HEK293 (cell line): ENCODE results near the gene MAP3K7.

Experiments
- ATF2 ChIP-seq: fragments of 450-650 bp; formaldehyde crosslinking; IDR thresholded peaks from 2 replicates; pipeline ENCODE4 v1.5.1; 2016; ENCODE audit warnings: missing biosample characterization, missing genetic modification characterization, low read depth
- GFI1B ChIP-seq: fragments of 450-650 bp; formaldehyde crosslinking; IDR thresholded peaks from 2 replicates; pipeline ENCODE4 v1.5.1; 2016; ENCODE audit warnings: missing biosample characterization, missing genetic modification characterization
- GLIS2 ChIP-seq: fragments of 450-650 bp; formaldehyde crosslinking; IDR thresholded peaks from 2 replicates; pipeline ENCODE4 v1.5.1; 2016; ENCODE audit warnings: missing biosample characterization, missing genetic modification characterization
- KLF9 ChIP-seq: fragments of 450-650 bp; formaldehyde crosslinking; IDR thresholded peaks from 2 replicates; pipeline ENCODE4 v1.5.1; 2016; ENCODE audit warnings: missing biosample characterization, missing genetic modification characterization, low read depth
- PATZ1 ChIP-seq: fragments of 450-650 bp; formaldehyde crosslinking; IDR thresholded peaks from 2 replicates; pipeline ENCODE4 v1.5.1; 2016; ENCODE audit warnings: missing biosample characterization, missing genetic modification characterization
- PRDM4 ChIP-seq: fragments of 450-650 bp; formaldehyde crosslinking; IDR thresholded peaks from 2 replicates; pipeline ENCODE4 v1.5.1; 2017; ENCODE audit warnings: missing biosample characterization, missing genetic modification characterization
- REPIN1 ChIP-seq: fragments of 450-650 bp; formaldehyde crosslinking; IDR thresholded peaks from 2 replicates; pipeline ENCODE4 v1.5.1; 2017; ENCODE audit warnings: missing biosample characterization, missing genetic modification characterization, low read depth
- SP2 ChIP-seq: fragments of 450-650 bp; formaldehyde crosslinking; IDR thresholded peaks from 2 replicates; pipeline ENCODE4 v1.5.1; 2016; ENCODE audit warnings: missing biosample characterization, missing genetic modification characterization
- ZNF112 ChIP-seq: fragments of 450-650 bp; formaldehyde crosslinking; IDR thresholded peaks from 2 replicates; pipeline ENCODE4 v1.5.0; 2017; ENCODE audit warnings: missing biosample characterization, missing genetic modification characterization
- ZNF132 ChIP-seq: fragments of 450-650 bp; formaldehyde crosslinking; IDR thresholded peaks from 2 replicates; pipeline ENCODE4 v1.5.1; 2017; ENCODE audit warnings: missing biosample characterization, missing genetic modification characterization, borderline replicate concordance
- ZNF138 ChIP-seq: fragments of 450-650 bp; formaldehyde crosslinking; IDR thresholded peaks from 2 replicates; pipeline ENCODE4 v1.5.1; 2016; ENCODE audit warnings: missing biosample characterization, missing genetic modification characterization, borderline replicate concordance
- ZNF146 ChIP-seq: fragments of 450-650 bp; formaldehyde crosslinking; IDR thresholded peaks from 2 replicates; pipeline ENCODE4 v1.5.1; 2016; ENCODE audit warnings: missing biosample characterization, missing genetic modification characterization
- ZNF157 ChIP-seq: fragments of 450-650 bp; formaldehyde crosslinking; IDR thresholded peaks from 2 replicates; pipeline ENCODE4 v1.5.1; 2016; ENCODE audit warnings: missing biosample characterization, missing genetic modification characterization
- ZNF16 ChIP-seq: fragments of 450-650 bp; formaldehyde crosslinking; IDR thresholded peaks from 2 replicates; pipeline ENCODE4 v1.5.1; 2016; ENCODE audit warnings: low read depth, missing biosample characterization, missing genetic modification characterization
- ZNF280C ChIP-seq: fragments of 450-650 bp; formaldehyde crosslinking; IDR thresholded peaks from 2 replicates; pipeline ENCODE4 v1.5.1; 2016; ENCODE audit warnings: missing biosample characterization, missing genetic modification characterization
- ZNF280D ChIP-seq: fragments of 450-650 bp; formaldehyde crosslinking; IDR thresholded peaks from 2 replicates; pipeline ENCODE4 v1.5.1; 2016; ENCODE audit warnings: missing biosample characterization, missing genetic modification characterization
- ZNF324 ChIP-seq: fragments of 450-650 bp; formaldehyde crosslinking; IDR thresholded peaks from 2 replicates; pipeline ENCODE4 v1.5.1; 2016; ENCODE audit warnings: missing biosample characterization, missing genetic modification characterization
- ZNF341 ChIP-seq: fragments of 450-650 bp; formaldehyde crosslinking; IDR thresholded peaks from 2 replicates; pipeline ENCODE4; 2016; ENCODE audit warnings: low read depth, missing biosample characterization, missing genetic modification characterization
- ZNF354C ChIP-seq: fragments of 450-650 bp; formaldehyde crosslinking; IDR thresholded peaks from 2 replicates; pipeline ENCODE4 v1.5.1; 2016; ENCODE audit warnings: missing biosample characterization, missing genetic modification characterization, low read depth, borderline replicate concordance
- ZNF529 ChIP-seq: fragments of 450-650 bp; formaldehyde crosslinking; IDR thresholded peaks from 2 replicates; pipeline ENCODE4 v1.5.1; 2017; ENCODE audit warnings: missing genetic modification characterization, missing biosample characterization; ENCODE audit not compliant: insufficient replicate concordance
- ZNF629 ChIP-seq: fragments of 450-650 bp; formaldehyde crosslinking; IDR thresholded peaks from 2 replicates; pipeline ENCODE4 v1.5.1; 2017; ENCODE audit warnings: missing biosample characterization, missing genetic modification characterization
- ZNF701 ChIP-seq: fragments of 450-650 bp; formaldehyde crosslinking; IDR thresholded peaks from 2 replicates; pipeline ENCODE4 v1.5.1; 2016; ENCODE audit warnings: missing biosample characterization, missing genetic modification characterization
- ZNF747 ChIP-seq: fragments of 450-650 bp; formaldehyde crosslinking; IDR thresholded peaks from 2 replicates; pipeline ENCODE4 v1.5.1; 2016; ENCODE audit warnings: missing biosample characterization, missing genetic modification characterization
- ZNF768 ChIP-seq: fragments of 450-650 bp; formaldehyde crosslinking; IDR thresholded peaks from 2 replicates; pipeline ENCODE4 v1.5.1; 2018; ENCODE audit warnings: missing biosample characterization, mild to moderate bottlenecking, missing genetic modification characterization
- ZNF777 ChIP-seq: fragments of 450-650 bp; formaldehyde crosslinking; IDR thresholded peaks from 2 replicates; pipeline ENCODE4 v1.5.1; 2017; ENCODE audit warnings: missing biosample characterization, missing genetic modification characterization, borderline replicate concordance
- ZNF785 ChIP-seq: fragments of 450-650 bp; formaldehyde crosslinking; IDR thresholded peaks from 2 replicates; pipeline ENCODE4 v1.5.1; 2016; ENCODE audit warnings: missing biosample characterization, missing genetic modification characterization
- ZNF791 ChIP-seq: fragments of 450-650 bp; formaldehyde crosslinking; IDR thresholded peaks from 2 replicates; pipeline ENCODE4 v1.5.1; 2016; ENCODE audit warnings: missing biosample characterization, missing genetic modification characterization

Gene MAP3K7

GRCh38 chr6:90478789-90479602 lies 107.9 kb downstream of the MAP3K7 start (continued):
- TF ChIP-seq ZNF280C (tag by site-specific recombination) (no peak), ZNF791 (no peak), ZNF768 (tag by site-specific recombination) (no peak), ZNF747 (tag by site-specific recombination) (no peak), REPIN1 (tag by site-specific recombination) (no peak), KLF9 (tag by site-specific recombination) (no peak), ZNF354C (tag by site-specific recombination) (no peak), ZNF341 (tag by site-specific recombination) (no peak), ZNF324 (tag by site-specific recombination) (0 out of 2 replicates have a peak, but pooled peaks have one; percentile 45), ZNF146 (tag by site-specific recombination) (no peak), SP2 (tag by site-specific recombination) (no peak), ZNF280D (tag by site-specific recombination) (no peak), ZNF138 (tag by site-specific recombination) (no peak), ATF2 (no peak), PATZ1 (tag by site-specific recombination) (peak; percentile 37; the same call in 1 of the 2 replicates), PRDM4 (tag by site-specific recombination) (no peak), ZNF777 (no peak), ZNF529 (tag by site-specific recombination) (no peak), ZNF629 (tag by site-specific recombination) (peak; percentile 85), ZNF701 (no peak), GLIS2 (no peak), GFI1B (tag by site-specific recombination) (no peak), ZNF132 (tag by site-specific recombination) (no peak), ZNF785 (no peak), ZNF157 (no peak), ZNF112 (tag by site-specific recombination) (no peak), ZNF16 (tag by site-specific recombination) (no peak)
